ENCODE data around the gene NAA40.
A peak's percentile ranks its signal among the peaks of the same experiment; 100 is the strongest.

Gene NAA40

DNA sequence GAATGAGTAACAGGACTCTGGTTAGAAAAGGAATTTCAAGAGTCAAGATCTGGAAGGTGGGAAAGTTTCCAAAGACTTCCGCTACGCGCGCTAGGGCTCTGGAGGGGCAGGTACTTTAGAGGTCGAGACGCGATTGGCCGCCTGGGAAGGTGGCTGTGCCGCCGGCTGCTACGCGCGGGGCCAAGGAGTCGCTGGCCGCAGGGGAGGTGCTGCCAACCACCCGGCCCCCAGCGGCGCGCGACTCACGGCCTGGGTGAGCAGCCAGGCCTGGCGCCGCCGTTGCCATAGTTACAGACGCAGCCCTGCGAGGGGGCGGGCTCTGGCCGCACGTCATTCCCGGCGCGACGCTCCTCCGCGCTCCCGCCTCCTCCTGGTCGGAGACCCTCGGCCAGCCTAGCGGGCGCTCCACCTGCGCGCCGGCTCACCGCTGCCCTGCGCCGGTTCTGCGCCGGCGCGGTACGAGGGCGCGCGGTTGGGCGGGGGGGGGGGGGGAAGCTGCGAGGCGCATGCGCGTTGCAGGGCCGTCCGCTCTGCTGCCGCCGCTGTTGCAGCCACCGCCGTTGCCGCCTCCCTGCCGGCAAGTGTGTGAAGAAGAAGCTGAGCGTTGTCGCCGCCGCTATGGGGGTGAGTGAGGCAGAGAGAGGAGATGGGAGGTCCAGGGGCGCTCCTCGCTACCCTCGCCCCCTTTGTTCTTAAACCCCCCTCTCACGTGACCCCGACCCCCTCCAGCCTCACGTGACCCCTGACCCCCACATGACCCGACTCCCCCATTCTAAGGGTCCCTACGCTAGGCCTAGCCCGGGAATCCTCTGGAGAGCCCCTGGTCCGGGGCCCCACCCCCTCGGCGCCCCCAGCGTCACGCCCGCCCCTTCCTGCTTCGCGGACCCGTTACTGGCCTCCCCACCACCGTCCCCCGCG lies at the start of gene NAA40:
Gene NAA40 (plus strand): TSS at position 524 of the 918 bp plus-strand sequence. CDS start 95 bp downstream, at position 619.
- DNase-seq: peak; percentile 88

DNA sequence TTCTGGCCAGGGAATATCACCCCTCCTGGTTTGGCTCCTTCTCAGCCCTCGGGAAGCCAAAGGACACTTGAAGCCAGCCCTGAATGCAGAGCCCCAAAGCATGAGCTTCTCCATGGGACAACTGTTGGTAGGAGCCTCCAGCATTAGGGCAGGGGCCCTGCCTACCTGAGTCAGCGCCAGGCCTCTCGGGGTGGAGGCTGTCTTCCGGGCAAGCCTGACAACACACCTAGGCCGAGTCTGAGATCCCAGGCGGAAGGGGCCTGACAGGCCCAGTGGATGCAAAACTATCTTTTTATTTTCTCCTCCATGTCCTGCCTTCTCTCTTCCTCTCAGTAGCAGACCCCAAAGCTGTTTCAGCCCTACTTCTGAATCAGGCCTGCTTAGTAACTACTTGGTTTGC lies 49.5 kb upstream of the NAA40 start:
- no peak for DNase-seq

DNA sequence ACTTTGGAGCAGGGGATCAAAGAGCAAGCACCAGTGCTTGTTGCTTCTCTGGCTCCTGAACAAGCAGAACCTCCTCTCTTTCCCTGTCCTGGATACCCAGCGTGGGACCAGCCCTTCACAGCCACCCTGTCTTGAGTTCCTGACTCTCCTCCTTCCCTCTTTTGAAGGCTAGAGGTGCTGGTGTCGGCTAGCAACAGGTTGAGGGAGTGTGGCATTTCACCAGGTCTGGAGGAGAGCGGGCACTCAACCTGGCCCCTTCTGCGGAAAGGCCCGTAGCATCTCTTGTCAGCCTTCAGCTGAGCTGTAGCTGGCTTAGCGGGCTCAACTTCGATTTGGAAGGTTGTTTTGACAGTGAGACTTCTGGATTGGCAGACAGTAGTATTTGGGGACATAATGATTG lies 48.4 kb upstream of the NAA40 start:
- DNase-seq: no peak

DNA sequence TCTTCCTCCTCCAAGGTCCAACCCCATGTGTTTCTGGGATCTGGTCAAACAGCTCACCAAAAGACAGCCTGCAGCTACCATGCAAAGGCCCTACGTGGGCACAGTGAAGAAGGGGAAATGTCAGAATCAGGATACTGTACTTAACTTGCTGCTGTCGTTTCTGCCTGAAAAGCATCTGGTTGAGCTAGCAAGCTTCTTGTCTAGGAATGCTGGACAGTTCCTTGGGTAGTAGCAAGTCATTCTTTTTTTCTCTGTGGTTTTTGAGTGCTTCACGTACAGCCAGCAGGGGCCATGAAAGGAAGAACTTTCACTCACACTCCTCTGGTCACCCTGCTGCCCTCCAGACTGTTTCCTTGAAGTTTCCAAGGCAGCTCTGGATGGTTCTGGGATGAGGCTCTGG lies 46.6 kb upstream of the NAA40 start:
- no peak for DNase-seq

DNA sequence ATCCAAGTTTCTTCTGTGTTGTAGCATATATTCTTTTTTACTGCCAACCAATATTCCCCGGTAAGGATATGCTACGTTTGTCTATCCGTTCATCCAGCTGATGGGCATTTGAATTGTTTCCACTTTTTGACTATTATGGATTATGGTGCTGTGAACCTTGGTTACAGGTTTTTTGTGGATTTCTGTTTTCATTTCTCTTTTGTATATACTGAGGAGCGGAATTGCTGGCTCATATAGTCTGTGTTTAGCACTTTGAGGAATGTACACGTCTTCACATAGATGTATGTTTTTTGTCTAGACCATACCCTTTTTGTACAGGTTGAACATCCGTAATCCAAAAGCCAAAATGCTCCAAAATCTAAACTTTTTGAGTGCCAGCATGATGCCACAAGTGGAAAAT lies 45.4 kb upstream of the NAA40 start:
- DNase-seq: no peak

DNA sequence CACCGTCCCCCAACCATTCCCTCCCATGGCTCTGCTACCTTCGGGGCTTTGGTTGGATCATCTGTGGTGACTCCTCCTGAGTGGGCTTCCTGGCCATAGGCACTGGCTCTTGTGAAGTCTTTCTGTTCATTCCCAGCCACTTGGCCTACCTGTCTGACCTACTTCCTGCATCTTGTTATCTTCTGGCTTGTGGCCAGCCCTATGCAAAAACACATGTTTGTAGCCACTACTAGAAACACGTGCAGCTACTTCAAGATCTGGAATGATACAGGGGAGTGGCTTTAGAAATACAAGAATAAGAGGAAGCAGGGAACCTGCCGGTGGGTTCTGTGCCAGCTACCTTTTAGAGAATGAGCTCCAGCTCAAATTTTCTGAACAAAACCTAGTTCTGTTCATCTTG lies 42.7 kb upstream of the NAA40 start:
- no peak for DNase-seq

DNA sequence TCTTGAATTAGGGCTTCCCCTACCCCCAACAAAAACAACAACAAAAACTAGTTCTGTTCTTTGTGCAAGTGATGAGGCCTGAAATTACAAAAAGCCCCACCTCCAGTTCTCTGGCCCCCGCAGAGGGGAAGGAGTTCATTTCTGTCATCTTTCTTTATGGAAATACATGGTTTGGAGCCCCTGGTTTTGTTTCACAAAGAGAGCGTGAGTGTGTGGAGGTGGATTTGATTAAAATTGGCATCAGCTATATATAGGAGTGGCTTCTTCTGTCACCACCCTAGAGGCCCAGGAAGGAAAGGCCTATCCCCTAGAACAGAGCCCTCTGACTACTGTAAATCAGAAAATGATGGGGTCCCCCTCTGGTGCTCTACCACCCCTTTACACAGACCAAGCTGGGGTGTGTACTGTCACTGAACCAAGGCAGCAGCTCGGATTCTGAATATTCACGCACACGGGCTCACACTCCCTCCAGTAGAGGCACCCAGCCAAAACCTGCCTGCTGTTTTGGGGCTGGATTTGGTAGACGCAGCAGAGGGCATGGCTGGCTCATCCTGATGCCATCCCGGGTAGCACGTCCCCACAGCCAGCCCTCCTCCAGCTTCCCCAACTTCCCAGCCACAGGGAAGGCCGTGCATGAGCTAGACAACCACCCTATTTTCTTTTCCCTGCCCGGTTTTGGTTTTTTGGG lies 41.2 kb upstream of the NAA40 start:
- no peak for DNase-seq

DNA sequence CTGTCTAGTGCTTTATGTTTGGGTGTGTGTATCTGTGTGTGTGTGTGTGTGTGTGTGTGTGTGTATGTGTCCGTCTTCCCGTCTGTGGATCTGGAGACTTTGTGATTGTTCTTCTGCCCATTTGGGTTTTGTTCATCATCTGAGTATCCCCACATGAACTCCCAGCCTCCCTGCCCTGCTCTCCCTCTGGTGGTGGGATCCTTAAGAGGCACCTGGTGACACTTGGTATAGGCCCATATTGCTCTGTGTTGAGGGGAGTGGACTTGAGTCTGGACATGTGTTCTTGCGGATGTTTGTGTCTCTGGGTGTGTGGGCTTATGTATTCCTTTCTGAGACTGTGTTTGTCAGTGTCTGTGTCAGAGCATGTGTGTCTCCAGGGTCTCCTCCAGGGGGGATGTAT lies 37.1 kb upstream of the NAA40 start:
- no peak for DNase-seq

DNA sequence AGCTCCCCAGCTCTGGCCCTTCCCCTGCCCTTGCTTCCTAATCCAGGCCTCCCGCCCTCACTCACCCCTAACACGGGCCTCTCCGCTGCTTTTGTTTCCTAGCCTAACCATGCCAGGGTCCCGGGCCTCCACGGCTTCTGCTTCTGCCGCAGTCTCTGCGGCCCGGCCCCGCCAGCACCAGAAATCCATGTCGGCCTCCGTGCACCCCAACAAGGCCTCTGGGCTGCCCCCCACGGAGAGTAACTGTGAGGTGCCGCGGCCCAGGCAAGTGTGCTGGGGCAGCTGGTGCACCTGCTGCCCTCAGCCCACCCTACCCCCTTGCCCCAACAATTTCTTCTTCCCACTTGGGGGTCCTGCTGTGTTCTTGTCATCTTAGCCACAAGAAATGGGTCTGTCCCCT lies 34.9 kb upstream of the NAA40 start:
- DNase-seq: no peak

DNA sequence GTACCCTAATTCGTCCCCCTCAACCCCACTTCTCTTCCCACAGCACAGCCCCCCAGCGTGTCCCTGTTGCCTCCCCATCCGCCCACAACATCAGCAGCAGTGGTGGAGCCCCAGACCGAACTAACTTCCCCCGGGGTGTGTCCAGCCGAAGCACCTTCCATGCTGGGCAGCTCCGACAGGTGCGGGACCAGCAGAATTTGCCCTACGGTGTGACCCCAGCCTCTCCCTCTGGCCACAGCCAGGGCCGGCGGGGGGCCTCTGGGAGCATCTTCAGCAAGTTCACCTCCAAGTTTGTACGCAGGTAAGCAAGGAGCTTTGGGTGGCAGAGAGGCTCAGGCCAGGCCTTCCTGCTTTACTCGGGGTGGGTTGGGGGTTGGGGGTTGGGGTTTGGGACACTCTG lies 34.1 kb upstream of the NAA40 start:
- no peak for DNase-seq

DNA sequence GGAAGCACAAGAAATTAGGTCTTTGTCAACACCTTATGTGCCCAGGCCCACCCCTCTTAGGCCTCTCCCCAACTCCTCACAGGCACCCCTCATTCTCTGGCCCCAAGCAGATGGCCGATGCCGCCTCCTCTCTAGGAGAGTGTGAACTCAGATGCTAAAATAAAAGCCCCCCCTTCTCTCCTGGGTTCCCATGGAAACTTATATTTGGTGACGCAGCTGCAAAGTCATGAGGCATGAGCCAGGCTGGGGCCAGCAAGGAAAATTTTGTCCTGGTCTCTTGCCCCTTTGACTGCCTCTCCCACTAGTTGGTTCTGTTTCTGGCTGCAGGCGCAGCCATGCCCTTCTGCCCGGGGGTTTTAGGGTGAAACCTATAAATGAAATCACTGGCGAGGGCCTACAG lies 33.6 kb upstream of the NAA40 start:
- DNase-seq: no peak

DNA sequence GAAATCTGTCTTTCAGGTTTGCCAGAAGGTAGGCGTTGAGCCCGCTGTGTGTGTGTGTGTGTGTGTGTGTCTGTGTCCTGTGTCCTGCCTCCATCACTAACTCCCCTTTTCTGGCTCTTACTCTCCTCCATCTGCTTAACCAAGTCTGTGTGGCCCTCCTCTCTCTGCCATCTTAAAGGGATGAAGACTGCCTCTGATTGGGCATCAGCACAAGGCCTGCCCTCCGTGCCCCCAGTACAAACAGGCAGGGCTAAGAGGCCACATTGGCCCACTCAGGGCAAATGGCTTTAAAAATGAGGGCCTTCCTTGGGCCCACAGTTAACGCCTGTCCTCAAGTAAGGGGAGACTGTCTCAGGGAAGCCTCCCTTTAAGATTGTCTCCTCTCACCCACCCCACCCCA lies 32.7 kb upstream of the NAA40 start:
- no peak for DNase-seq

DNA sequence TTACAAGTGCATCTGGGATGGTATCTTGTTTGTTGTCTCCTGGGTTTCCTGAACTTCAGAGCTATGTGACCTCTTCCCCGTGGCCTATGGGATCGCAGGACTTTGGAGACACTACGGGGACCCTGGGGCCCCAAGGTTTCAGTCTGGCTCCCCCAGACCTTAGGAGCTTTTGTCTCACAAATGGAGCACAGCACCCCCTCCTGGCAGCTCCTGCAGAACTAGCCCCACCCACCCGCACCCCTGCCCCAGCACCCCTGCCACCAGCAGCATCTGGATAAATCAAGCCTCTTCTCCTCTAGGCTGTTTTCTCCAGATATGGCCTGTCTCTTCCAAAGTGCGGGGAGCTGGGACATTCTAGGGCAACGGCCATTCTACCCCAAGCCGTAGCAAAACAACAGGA lies 32.2 kb upstream of the NAA40 start:
- DNase-seq: peak; percentile 48

DNA sequence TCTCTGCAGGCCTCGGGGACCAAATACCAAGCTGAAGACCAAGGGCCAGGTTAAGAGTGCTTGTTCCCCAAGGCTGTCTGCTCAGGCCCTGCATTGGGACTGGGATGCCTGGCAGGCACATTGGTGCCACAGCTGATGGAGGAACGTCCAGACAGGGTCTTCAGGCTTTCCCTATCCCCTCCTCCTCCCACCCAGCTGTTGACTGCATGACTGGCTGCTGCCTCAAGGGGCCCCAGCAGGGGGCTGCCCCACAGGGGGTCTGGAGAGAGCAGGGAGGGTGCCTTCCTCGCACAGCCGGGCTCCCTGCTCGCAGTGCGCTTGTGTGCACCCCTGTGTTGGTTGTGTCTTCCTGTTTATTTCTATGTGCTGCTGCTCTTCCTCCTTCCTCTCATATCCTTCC lies 31.7 kb upstream of the NAA40 start:
- DNase-seq: no peak

DNA sequence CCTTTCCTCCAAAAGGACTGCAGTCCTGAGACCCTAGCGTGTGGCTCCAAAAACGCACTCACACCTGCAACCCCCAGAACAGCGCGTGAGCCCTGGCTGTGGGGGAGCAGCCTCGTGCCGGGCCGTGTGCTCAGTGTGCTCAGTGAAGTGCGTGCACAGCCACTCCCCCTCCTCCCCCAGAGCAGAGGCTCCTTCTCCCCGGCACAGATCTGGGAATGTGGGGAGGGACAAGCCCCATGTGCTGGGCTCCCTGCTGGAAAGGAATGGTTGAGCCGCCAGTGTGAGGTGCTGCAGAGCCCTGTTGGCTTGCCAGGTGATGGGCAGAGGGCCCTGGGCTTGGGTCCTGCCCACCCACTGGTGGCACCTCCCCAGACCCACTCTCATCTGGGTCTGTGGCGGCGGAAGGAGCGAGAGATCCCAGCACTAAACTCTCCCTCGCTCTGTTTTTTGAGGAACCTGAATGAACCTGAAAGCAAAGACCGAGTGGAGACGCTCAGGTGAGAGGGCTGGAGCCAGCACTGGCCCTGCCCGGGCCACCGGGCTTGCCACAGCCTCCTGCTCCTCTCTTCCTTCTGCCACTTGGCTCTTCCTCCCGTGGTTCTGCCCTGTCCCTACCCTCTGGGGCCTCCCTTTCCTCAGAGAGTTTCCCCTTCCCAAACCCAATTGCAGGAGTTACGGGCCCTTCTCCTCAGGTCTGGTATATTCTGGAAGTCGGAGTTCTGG lies 30.8 kb upstream of the NAA40 start:
- no peak for DNase-seq

DNA sequence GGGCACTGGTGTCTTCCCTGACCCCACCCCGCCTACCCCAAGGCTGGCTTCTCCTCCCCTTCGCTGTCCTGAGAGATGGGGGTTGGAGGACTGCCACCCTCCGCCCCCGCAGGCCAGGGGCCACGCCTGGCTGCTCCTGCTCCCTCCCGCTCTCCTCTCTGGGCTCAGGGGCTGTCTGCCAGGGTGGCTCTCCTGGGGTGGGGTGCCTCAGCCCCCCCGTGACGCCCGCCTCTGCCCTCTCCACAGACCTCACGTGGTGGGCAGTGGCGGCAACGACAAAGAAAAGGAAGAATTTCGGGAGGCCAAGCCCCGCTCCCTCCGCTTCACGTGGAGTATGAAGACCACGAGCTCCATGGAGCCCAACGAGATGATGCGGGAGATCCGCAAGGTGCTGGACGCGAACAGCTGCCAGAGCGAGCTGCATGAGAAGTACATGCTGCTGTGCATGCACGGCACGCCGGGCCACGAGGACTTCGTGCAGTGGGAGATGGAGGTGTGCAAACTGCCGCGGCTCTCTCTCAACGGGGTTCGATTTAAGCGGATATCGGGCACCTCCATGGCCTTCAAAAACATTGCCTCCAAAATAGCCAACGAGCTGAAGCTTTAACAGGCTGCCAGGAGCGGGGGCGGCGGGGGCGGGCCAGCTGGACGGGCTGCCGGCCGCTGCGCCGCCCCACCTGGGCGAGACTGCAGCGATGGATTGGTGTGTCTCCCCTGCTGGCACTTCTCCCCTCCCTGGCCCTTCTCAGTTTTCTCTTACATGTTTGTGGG lies 30.0 kb upstream of the NAA40 start:
- DNase-seq: no peak

DNA sequence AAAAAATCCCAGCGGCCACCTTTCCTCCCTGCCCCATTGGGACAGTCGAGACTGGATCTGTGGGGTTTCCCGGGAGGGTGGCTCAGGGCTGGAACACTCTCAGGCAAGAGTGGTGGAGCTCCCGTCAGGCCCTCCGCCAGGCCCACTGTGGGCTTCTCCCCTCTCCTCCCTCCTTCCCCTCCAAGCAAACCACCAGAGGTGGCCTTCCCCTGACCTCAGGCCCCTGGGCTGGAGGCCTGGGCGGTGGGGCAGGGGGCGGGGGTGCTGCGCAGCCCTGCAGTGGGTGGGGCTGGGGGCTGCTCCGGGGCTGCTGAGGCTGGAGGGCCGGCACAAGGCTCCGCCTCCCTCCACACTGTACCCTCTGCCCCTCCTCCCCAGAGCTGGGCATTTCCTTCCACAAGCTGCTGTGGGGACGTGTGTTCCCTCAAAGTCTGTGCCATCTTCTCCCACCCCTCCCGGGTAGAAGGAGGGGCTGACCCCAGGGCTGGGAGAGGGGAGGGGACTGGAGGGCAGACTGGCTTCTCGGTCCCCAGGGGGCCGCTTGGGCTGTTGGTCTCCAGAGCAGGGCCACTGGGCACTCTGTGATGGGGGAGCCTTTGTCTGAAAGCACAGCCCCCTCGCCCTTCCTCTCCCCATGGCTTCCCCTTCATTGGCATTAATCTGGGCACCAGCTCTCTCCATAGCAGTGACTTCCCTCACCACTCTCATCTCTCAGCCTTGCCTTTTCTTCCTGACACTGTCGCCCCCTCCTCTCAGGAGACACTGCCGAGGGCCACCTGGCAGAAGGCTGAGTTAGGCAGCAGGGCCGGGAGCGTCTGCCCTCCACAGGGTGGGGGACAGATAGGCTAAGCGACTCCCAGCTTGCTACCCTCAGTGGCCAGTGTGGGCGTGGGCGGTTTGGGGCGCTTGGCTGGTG lies 29.0 kb upstream of the NAA40 start:
- no peak for DNase-seq

DNA sequence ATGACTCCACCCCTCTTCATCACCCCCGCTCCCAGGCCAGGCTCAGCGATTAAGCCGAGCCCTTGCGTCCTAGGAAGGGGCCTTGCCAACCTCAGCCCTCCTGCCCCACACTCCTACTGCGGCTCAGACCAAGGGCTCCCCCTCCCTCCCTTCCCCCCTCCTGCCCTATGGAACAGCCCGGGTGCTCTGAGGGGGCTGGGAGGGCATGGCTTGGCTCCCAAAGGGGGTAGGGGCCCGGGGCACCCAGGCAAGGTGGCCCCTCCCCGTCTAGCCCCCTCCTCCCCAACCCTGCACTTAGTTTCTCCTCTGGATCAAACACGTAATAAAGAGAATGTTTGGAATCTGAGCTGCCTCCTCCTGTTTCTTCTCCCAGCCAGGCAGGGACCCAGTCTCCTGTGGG lies 28.1 kb upstream of the NAA40 start:
- no peak for DNase-seq

DNA sequence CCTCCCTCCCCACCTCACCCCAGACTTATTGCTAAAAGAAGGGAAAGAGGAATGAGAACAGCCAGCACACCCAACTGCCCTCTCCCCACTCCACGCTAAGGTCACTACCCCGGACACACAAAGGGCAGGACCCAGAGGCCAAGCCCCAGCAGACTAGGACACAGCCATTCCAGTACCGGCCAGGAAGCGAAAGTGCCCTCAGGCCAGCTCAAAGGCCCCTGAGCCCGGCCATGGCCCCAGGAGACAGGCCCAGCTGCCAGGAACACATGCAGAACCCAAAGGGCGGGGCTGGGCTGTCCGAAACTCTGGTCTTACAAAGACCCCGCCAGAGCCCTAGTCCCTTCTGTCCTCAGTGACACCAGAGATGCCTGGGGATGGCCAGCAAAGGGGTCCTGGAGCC lies 27.4 kb upstream of the NAA40 start:
- DNase-seq: no peak

DNA sequence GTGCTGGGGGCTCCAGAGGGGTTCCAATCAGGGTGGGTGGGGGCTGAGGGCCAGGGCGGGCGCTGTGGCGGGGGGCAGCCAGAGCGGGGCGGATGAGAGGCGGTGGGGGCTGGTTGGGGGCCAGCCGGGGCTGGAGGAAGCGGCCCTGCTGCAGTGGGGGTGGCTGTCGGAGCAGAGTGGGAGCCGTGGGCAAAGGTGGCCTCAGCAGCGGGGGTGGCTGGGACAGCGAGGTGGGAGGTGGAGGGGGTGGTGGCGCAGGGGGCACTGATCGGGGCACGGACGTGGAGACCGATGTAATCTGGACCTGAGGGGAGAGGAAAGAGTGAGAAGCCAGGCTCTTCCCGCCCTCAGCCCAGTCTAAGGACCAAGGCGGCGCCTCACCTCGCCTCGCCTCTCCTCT lies 26.9 kb upstream of the NAA40 start:
- no peak for DNase-seq

DNA sequence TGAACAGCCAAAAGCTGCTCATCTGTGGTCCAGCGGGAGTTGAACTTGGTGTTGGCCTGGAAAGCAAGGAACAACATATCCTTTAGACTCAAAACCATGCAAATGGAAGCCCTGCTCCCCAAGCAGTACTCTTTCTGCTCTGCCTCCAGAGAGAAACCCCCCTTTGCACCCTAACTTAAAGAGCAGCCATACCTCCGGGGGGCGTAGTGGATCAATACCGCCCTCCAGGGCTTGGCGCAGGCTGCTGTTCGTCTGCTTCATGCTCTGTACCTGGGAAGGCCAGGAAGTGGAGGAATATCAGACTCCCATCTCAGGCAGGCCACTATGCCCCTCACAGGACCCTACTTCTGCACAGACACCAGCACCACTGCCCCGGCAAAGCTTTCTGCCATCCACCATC lies 26.1 kb upstream of the NAA40 start:
- DNase-seq: no peak
